RKO (cell line): ENCODE results near the gene SLC13A2.
"Not testable (repeated sequence)": the region's sequence is repeated elsewhere in the genome, so short reads cannot be mapped to it uniquely, and the experiment has no call there.

Experiments used
- DNase-seq: peaks from one replicate; pipeline ENCODE4 v3.0.0-alpha.2; 2016; ENCODE audit warnings: low spot score

The SLC13A2 gene

GRCh38 chr17:28473542-28473941, at the start of gene SLC13A2:
Gene SLC13A2 (plus strand): TSS chr17:28473644. CDS start chr17:28473713, 69 bp downstream.
- DNase-seq = no peak

GRCh38 chr17:28425206-28425605, 48.2 kb upstream of the SLC13A2 start:
- no peak for DNase-seq

- no peak for DNase-seq
Observed at GRCh38 chr17:28426081-28426519, 47.3 kb upstream of the SLC13A2 start.

GRCh38 chr17:28427371-28427770, 46.1 kb upstream of the SLC13A2 start:
- no peak for DNase-seq

GRCh38 chr17:28427982-28428381, 45.5 kb upstream of the SLC13A2 start:
- not testable (repeated sequence) for DNase-seq

GRCh38 chr17:28433721-28434120, 39.7 kb upstream of the SLC13A2 start:
- no peak for DNase-seq

GRCh38 chr17:28434326-28434725, 39.1 kb upstream of the SLC13A2 start:
- DNase-seq = not testable (repeated sequence)

- DNase-seq = no peak
Observed at GRCh38 chr17:28443901-28444638, 29.4 kb upstream of the SLC13A2 start.

GRCh38 chr17:28446716-28447395, 26.6 kb upstream of the SLC13A2 start:
- no peak for DNase-seq

GRCh38 chr17:28447396-28447760, 26.1 kb upstream of the SLC13A2 start:
- DNase-seq = no peak

- DNase-seq = no peak
Observed at GRCh38 chr17:28449859-28450258, 23.6 kb upstream of the SLC13A2 start.

GRCh38 chr17:28457890-28458289, 15.6 kb upstream of the SLC13A2 start:
- no peak for DNase-seq

- not testable (repeated sequence) for DNase-seq
Observed at GRCh38 chr17:28458881-28459280, 14.6 kb upstream of the SLC13A2 start.

- DNase-seq = no peak
Observed at GRCh38 chr17:28460901-28461300, 12.5 kb upstream of the SLC13A2 start.

- no peak for DNase-seq
Observed at GRCh38 chr17:28466001-28466400, 7.4 kb upstream of the SLC13A2 start.

- DNase-seq = no peak
Observed at GRCh38 chr17:28466521-28467048, 6.9 kb upstream of the SLC13A2 start.

- no peak for DNase-seq
Observed at GRCh38 chr17:28467456-28468025, 5.9 kb upstream of the SLC13A2 start.

- DNase-seq = not testable (repeated sequence)
Observed at GRCh38 chr17:28468033-28468735, 5.3 kb upstream of the SLC13A2 start.

- no peak for DNase-seq
Observed at GRCh38 chr17:28468781-28469180, 4.7 kb upstream of the SLC13A2 start.

- DNase-seq = no peak
Observed at GRCh38 chr17:28469376-28469775, 4.1 kb upstream of the SLC13A2 start.

GRCh38 chr17:28470266-28470913, 3.1 kb upstream of the SLC13A2 start:
- DNase-seq = no peak

GRCh38 chr17:28470914-28471366, 2.5 kb upstream of the SLC13A2 start:
- DNase-seq = no peak
